Measurements from ENCODE around the gene CPEB1.

CPEB1 gene

DNA sequence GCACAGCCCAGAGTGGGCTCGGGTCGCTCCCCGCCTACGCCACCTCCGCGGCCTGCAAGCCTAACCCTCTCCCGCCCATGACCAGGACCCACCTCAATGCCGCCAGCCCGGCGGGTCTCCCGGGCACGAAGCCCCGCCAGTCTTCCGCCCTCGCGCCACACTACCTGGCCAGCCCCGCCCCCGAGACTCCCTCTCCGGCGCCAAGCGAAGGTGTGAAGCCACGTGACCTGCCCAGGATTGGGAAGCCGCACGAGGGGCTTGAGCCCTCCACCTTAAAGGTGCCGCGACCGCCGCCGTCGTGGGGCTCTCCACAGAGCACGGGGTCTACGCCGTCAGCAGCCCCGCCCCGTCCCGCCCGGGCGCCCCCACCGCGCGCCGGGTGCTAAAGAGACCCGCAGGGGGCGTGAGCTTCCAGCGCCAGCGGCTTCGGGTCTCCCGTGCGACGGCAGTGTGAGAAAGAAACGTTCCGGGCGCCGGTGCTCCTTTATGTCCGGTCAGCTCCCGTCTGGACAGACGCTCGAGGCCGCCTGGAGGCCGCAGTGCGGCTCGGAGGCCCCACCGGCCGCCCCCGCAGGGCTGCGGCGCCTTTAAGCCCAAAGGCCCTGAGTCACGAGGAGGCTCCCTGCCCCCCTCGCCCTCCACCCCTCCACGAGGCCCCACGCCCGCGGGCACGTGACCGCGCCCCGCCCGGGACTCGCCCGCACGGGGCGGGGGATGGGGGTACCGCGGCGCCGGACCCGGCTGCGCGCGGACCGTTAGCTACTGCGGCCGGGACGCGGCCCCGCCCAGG, at the start of gene CPEB1:
CPEB1 (minus strand) TSS at position 319 of the 790 bp plus-strand sequence. CDS start 18,904 bp downstream, outside the sequence.
- DNase-seq, result peak; percentile 26

DNA sequence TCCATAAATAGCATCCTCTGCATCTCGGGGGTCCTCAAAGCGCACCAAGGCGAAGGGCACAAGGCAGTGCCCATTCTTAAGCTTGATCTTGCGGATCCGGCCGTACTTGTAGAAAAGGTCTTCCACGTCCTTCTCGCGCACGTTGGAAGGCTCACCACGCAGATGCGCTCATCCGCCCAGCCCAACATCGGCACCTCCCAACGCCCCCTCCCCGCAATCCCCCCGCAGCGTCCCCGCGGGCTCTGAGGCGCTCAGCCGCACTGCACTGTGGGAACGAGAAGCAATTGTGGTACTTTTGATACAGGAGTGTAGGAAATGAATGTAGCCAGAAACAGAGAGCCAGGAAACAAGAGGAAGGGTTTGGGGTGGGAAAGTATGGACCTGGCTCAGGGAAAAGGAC, 45.0 kb upstream of the CPEB1 start:
- DNase-seq, result no peak

DNA sequence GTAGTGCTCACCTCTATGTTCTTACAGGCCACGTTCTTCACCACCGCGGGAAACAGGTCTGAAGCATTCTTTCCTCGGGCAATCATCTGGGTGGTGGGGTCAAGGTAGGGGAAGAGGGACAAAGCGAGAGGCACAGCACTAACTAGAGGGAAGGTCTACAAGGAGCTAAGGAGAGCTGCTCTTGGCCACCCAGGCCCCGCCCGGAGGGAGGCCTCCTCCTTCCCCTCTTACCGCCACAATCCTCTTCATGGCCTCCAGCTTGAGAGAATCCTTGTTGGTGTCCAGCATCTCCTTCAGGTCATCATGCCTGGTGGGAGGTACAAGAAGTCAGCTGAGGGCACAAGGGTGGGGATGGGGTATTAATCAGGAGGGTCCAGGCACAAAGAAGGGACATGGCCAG, 42.0 kb upstream of the CPEB1 start:
- DNase-seq, result no peak

DNA sequence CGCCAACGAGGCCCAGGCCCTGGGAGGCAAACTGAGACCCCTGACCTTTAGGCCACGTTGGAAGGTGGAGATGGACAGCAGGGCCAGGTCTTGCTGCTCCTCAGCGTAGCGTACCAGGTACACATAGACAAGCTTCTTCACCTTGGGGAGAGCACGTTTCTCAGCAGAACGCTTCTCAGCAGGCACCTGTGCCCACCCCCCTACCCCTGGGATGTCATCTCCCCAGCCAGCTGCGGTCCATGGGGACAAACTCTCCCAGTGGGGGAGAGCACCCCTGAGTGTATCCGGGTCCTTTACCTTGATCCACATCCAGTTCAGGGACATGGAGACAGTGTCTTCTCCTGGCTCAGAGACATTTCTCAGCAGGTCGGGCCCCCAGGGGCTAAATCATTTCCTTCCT, 41.5 kb upstream of the CPEB1 start:
- no peak for DNase-seq

DNA sequence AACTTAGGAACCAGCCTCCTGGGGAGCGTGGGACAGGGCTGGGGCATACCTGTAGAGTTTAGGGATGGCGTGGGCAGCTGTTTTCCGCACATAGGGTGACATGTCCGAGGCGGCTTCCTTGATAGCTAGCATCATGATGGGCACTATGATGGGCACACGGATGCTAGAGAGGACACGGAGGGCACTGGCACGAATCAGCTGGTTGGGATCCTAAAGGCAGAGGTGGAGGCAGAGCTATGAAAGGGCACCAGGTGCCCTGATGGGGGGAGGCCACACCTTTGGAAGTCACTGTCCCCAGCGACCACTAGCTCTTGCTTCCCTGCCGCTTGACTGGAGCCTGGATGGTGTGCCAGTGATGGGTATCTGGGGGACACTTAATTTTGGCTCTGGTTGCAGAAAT, 34.2 kb upstream of the CPEB1 start:
- no peak for DNase-seq

DNA sequence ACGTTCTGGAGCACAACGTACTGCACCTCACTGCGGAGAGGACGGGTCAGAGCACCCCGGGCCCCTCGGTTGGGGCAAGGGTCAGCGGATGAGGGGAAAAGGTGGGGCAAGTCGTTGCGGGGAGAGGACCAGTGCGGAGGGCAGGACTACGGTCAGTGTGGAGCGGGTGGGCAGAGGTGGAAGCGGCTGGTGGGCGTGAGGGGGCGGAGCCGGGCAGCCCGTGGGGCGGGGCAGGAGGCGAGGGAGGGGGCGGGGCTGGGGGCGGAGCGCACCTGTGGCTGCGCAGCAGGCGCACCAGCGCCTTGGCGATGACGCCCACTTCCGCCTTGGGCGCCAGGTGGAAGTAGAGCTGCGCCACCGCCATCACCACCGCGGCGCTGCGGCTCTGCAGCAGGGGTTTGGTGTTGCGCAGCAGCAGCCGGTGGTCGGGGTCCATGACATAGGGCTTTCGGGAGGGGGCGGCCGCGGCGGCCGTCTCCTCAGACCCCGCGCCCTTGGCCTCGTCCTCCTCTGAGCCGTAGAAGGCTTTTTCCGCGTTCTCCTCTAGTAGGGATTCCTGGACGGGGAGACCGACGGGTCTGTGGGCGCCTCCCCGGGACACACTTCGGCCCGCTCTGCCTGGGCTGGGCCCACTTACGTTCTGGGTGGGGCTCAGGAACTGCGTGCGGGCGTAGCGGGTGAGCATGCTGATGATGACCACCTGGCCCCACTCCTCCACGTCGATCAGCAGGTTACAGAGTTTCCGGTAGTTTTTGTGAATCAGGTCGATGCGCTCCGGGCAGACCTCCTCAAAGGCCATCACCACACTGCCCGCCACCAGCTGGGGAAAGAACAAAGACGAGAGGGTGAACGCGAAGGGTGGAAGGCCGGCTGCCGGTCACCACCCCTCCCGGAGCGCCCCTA, 33.3 kb upstream of the CPEB1 start:
- DNase-seq, result peak; percentile 76

DNA sequence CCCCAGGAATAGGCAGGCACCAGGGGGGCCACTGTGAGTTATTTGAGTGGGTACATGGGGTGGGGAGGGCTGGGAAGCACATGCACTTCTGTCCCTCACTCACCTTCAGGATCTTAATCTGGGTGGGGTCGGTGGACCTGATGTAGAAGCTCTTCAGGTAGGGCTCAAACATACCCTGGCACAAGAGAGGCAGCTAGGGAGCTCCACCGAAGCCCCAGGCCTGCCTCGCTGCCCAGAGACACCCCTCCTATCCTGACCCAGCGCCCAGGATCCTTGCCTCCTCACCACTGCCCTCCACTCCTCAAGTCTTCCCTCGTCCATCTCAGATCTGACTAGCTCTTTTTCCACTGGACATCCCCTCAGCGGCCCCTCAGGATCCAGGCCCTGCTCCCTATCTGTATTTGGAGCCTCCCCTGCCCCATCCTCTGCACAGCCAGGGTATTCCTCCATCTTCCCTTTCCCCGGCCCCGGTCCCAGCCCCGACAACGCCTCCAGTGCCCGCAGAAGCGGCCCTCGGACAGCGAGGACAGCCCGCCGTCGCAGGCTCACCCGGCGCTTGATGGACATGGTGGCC, 32.5 kb upstream of the CPEB1 start:
- DNase-seq, result no peak

DNA sequence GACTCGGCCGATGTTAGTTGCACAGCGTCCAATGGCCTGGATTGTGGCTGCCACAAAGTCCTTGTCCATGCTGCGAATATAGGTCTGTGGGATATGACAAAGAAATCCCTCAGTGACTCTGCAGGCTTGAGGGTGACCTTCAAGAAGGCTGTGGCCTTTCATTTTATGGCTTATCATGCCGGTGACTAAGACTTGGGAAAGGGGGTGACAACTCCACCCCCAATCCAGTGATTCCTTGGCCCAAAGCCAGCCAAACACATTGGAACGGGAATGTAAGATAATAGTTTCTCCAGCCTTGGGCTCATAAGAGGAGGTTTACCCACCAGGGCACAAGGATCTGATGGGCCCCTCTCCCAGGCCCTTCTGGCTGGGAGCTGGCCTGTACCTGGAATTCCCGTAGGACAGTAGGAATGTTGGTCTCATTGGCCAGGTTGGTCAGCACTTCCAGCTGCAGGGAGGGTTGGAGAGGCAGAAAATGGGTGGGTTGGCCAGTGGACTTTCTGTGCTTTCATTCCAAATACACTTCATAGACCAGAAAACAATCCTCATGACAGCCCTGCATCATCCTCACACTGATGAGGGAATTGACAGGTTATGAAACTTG, 30.7 kb upstream of the CPEB1 start:
- no peak for DNase-seq

DNA sequence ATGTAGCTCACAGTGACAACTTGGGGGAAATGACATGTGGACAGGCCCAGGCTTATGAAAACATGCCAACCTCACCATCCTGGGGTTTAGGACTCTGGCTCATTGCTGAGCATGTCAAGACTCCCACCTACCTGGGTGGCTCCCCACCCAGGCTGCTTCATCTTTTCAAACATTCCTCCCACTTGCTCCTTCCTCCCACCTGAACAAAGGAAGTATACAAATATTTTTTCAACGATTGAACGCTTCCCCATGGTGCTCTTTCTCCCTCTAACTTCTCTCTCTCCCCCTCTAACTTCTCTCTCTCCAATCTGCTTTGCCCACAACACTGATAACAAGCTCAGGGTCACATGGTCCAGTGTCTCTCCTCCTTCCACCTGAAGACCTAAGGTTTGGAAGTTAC, 27.7 kb upstream of the CPEB1 start:
- no peak for DNase-seq

DNA sequence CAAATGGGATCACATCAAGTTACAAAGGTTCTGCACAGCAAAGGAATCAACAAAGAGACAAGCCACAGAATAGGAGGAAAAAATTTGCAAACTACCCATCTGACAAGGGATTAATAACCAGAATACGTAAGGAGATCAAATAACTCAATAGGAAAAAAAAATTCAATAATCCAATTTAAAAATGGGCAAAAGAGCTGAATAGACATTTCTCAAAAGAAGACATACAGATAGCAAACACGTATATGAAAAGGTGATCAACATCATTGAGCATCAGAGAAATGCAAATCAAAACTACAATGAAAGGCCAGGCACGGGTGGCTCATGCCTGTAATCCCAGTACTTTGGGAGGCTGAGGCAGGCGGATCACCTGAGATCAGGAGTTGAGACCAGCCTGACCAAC, 23.5 kb upstream of the CPEB1 start:
- no peak for DNase-seq

DNA sequence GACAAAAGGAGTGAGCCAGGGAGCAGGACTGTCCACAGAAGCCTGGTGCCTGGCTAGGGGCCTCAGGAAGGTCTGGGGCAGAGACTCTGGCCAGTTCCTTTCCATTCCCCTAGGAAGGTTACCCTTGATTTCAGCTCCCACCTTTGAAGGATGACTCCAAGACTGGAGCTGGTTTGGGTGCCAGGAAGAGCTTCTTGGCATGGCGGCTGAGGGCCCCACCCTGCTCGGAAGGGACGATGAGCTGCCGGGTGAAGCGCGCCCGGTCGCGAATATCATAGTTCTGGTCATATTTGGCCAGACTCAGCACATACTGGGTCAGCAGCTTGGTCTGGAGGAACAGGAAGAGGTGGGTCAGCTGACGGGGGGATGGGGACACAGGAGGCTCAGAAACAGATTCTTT, 19.4 kb upstream of the CPEB1 start:
- DNase-seq, result no peak

DNA sequence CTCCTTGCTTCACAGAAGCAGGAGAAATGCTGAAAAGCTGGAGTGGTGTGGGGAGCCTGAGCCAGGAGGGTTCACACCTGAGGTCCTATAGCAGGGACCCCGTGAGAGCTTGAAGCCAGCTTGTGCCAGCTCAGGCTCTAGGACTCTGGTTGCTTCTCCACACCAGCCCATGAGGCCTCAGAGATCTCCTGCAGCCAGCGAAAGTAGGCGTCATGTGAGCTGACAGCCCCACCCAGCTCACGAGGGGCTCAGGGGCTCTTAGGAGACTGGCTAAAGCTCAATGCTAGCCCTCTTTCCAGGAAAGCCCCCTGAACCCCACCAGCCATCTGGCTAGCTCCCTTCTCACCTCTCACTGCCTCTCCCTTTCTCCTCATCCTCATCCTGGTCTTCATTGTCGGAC, 16.9 kb upstream of the CPEB1 start:
- DNase-seq, result no peak

DNA sequence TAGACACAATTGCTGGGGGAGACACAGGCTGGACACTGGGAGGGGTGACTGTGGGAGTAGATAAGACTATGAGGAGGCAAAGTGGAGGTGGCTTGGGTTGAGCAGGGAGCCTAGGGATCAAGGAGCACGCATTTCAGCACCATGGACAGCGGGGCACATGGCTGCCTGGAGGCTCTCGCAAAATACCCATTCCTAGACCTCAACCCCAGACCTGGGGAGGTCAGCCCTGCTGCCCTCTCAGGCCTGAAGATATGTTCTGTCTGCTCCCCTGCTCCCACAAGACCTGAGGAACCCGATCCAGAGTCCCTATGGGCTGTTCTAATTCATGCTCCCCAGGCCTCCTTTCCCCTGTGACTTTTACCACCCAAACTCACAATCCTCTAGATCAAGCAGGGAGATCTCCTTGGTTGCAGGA, 16.0 kb upstream of the CPEB1 start:
- DNase-seq, result peak; percentile 17

DNA sequence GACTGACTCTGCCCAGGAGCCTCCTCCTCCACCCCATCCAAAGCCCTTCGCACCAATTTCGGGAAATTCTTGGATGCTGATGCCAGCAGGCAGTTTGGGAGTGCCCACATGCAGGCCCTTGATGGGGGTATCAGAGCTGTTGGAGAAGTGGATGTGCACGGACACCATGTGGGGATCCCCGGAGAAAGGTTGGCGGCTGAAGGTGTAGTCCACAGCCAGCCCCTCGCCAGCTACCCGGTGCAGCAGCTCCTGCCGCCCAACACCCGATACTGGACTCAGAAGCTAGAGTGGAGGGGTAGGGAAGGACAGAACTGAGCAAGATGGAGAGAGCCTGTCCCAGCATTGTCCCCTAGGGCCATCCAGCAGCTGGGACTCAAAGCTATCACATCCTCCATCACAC, 15.5 kb upstream of the CPEB1 start:
- no peak for DNase-seq

DNA sequence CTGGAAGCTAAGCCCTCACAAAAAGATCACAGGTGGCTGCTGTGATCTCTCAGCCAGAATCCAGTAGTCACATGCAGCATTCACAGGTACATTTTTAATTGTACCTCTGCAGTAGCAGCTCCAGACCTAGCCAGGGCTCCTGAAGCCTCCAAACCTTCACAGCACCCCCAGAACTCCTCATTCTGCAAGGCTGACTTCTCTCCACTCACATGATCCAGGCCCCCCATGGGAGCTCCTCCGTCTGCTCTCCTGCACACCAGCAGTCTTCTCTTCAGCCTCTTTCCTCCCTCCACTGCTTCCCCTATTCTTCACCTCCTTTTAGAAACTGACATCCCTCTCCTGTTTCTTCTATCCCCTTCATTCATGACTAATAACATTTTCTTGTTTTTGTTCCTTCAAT, 13.2 kb upstream of the CPEB1 start:
- no peak for DNase-seq

DNA sequence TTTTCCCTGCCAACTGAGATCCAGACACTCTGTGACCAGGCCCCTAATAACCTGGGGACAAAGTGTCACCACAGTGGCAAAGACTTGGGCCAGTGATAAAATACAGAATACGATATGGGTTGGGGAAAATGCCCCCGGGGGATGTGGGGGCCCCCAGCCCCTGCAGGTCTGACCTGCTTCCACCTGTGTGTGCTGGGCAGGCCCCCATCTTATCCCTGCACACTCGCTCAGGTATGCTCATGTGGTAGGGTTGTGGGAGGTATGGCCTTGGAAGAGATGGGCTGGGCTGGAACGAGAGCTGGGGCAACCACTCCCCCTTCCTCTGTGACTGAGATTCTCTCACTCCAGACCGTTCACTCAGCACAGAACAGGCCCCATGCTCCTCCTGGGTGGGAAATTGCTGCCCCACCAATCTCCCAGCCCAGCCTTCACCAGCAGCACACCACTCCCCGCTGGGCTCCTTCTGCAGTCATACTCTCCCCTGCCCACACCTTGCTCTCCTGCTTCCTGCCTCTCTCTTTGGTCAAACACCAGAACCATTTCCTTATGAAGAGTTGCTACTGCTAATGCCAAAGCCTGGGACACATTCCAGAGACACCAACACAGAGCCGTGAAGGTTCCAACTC, 9.6 kb upstream of the CPEB1 start:
- DNase-seq, result no peak

DNA sequence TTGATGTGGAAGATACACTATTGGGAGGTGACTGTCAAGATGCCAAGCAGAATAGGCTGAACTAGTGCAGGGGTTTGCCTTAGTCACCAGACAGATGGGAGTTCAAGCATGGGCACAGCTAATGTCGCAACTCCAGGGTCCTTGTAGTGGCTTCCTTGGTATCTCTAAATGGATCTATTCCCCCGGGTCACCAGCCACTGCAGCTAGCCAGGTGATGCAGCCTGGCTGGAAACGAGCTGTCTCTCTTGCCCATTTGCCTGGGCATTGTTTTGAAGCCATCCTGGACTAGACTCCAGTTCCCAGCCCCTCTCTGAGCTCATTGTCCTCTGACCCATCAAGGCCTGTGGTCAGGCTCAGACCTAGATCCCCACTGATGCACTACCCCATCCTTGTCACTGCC, 8.4 kb upstream of the CPEB1 start:
- DNase-seq, result no peak

DNA sequence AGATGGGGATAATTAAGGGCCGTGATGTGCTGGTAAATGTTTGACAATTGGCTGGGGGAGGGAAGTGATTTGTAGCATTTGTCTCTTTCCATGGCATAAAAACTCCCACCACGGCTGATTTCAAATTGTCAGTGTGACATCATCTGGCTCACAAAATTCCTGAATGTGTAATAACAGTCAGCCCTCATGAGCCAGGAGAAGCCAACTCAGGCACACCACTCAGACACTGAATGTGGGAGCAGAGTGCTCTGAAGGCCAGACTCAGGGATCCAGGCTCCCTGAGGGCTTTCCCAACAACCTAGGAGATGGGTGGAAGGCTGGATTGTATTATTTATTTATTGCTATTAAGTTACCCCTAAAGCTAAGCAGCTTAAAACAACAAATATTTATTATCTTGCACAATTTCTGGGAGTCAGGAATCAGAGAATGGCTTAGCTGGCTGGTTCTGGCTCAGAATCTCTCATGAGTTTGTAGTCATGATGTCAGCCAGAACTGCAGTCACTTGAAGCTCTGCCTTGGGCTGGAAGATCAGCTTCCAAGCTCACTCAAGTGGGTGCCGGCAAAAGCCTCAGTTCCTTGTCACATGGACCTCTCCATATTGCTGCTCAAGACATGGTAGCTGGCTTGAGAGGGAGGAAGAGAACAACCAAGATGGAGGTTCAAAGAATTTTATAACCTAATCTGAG, 6.5 kb upstream of the CPEB1 start:
- no peak for DNase-seq

DNA sequence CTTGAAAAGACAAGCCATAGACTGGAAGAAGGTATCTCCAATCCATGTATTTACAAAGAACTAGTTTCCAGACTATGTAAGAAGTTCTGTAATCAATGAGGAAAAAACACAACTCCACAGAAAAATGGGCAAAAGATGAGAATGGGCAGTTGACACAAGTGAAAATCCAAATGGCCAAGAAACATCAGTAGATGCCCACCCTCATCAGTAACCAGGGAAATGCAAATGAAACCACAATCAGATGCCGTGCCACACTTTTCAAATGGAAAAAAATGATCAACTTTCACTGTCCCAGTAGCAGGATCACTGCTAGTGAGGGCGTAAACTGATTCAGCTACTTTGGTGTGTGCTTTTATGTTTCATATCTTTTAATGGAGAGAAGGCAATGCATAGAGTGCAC, 4.5 kb upstream of the CPEB1 start:
- DNase-seq, result no peak

DNA sequence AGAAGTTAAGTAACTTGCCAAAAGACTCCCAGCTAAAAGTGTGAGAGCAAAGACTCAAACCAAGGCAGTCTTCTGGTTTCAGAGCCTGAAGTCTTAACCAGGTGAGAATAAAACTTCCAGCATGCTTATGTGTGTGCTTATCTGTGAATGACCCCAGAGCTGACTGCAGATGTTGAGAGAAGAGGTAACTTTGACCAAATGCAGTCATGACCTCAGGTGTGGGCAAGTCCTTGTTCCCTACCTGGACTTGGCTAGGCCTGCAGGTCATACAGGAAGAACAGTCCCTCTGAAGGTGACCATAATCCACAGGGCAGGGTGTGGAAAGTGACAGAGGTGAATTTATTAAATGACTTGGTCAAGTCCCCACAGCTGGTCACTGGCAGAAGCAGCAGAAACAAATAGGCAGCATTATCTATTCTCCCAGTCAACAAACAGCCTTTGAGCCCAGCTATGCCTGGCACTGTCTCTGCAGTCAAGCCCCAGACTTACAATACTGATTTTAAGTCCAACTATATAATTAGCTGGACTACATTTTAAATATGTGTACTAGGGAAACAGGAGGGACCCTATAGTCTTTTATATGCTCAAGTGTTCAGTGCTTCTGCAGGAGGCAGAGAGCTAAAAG, 3.0 kb upstream of the CPEB1 start:
- DNase-seq, result no peak

DNA sequence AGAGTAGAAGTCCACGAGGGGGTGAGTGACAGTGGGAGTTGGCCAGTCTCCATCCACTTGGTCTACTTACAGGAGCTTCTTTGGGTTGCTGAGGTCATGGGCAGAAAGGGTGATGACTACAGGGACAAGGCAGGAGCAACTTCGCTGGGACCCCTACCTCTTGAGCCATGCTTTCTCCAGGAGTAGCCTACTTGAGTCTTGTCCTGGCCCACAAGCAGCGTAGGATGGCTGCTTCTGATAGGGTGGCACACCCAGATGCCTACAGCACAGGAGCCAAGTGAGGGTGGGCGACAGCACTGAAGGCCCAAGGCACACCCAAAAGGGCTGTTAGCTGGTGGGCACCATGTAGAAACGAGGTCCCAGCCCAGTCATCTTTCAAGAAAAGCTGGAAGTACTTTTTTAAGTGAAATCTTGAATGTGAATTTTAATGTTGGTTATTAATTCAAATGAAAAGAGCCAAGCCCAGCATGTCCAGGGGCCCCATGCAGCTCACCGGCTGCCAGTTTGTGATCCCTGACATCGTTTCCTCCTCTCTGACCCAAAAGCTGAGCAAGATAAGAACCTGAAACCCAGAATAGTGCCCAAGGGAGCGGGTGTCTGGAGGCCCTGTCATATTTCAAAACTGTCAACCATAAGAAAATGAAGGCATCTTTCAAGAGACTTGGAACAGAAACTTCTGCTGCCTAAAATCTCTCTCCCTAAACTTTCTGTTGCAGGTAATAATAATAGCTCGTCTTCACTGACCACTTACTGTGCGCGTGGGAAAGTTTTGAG, 2.2 kb upstream of the CPEB1 start:
- DNase-seq, result no peak
